Liver (tissue), 9 donors: Measurements from ENCODE around the gene RTF1. TPM values are rescaled to one million over a fixed set of nuclear protein-coding genes. Genes with fewer than 3 reads are reported as not detected.

Source experiments
- DNase-seq: peaks from one replicate; pipeline ENCODE4 v3.0.0-alpha.2; 2017; ENCODE audit warnings: low spot score
- H3K27ac ChIP-seq, 2 donors: one replicate each; pipeline ENCODE4 v1.7.0; 2013; ENCODE audit warnings: inconsistent platforms in 2 of 2, low read length in 2 of 2, control low read depth in 1 of 2, low read depth in 1 of 2, mild to moderate bottlenecking in 1 of 2
- H3K27me3 ChIP-seq, 4 donors: one replicate each; pipeline versions ENCODE4 v1.6.1 to v1.7.0; 2013; ENCODE audit warnings: low read length in 3 of 4, inconsistent platforms in 1 of 4, mild to moderate bottlenecking in 1 of 4, moderate library complexity in 1 of 4; ENCODE audit not compliant: control insufficient read depth in 4 of 4, insufficient read depth in 4 of 4
- H3K36me3 ChIP-seq, 4 donors: one replicate each; pipeline versions ENCODE4 v1.6.1 to v1.7.0; 2013; ENCODE audit warnings: low read length in 3 of 4, mild to moderate bottlenecking in 3 of 4, low read depth in 1 of 4, moderate library complexity in 1 of 4; ENCODE audit not compliant: control insufficient read depth in 4 of 4, insufficient read depth in 3 of 4
- H3K4me1 ChIP-seq, 4 donors: one replicate each; pipeline versions ENCODE4 v1.6.1 to v1.7.0; 2013; ENCODE audit warnings: low read length in 3 of 4, mild to moderate bottlenecking in 3 of 4, moderate library complexity in 1 of 4; ENCODE audit not compliant: control insufficient read depth in 4 of 4, insufficient read depth in 4 of 4
- H3K4me3 ChIP-seq, 3 donors: one replicate each; pipeline versions ENCODE4 v1.6.1 to v1.7.0; 2013; ENCODE audit warnings: low read length in 3 of 3, control low read depth in 1 of 3, low read depth in 1 of 3, mild to moderate bottlenecking in 1 of 3
- H3K9ac ChIP-seq, 2 donors: one replicate each; pipeline ENCODE4 v1.7.0; 2013; ENCODE audit warnings: low read length in 2 of 2, mild to moderate bottlenecking in 2 of 2, moderate library complexity in 2 of 2, control low read depth in 1 of 2, low read depth in 1 of 2
- H3K9me3 ChIP-seq, 4 donors: one replicate each; pipeline versions ENCODE4 v1.6.1 to v1.7.0; 2013; ENCODE audit warnings: low read length in 3 of 4; ENCODE audit not compliant: control insufficient read depth in 4 of 4
- EGR1 ChIP-seq, 2 donors: IDR thresholded peaks; 2 replicates each; pipeline ENCODE4 v1.6.1; 2016 to 2018; ENCODE audit warnings: antibody characterized with exemption in 2 of 2, low read depth in 2 of 2
- FOXA1 ChIP-seq: IDR thresholded peaks from 2 replicates; pipeline ENCODE4 v1.6.1; 2016; ENCODE audit warnings: antibody characterized with exemption
- FOXA2 ChIP-seq: IDR thresholded peaks from 2 replicates; pipeline ENCODE4 v1.6.1; 2016; ENCODE audit warnings: antibody characterized with exemption
- GABPA ChIP-seq, 2 donors: IDR thresholded peaks in 1 of 2; conservative IDR thresholded peaks in 1 of 2; 2 replicates each; pipeline ENCODE4 v1.6.1; 2016; ENCODE audit warnings: antibody characterized with exemption in 2 of 2, mild to moderate bottlenecking in 1 of 2, moderate library complexity in 1 of 2
- HNF4A ChIP-seq, 2 donors: conservative IDR thresholded peaks; 2 replicates each; pipeline ENCODE4 v1.6.1; 2016; ENCODE audit warnings: antibody characterized with exemption in 2 of 2, mild to moderate bottlenecking in 2 of 2
- HNF4G ChIP-seq: IDR thresholded peaks from 2 replicates; pipeline ENCODE4 v1.6.1; 2016; ENCODE audit warnings: antibody characterized with exemption
- JUND ChIP-seq, 2 donors: IDR thresholded peaks; 2 replicates each; pipeline ENCODE4 v1.6.1; 2016; ENCODE audit warnings: antibody characterized with exemption in 2 of 2
- NR2F2 ChIP-seq: IDR thresholded peaks from 2 replicates; pipeline ENCODE4 v1.6.1; 2016; ENCODE audit warnings: antibody characterized with exemption
- RAD21 ChIP-seq, 2 donors: IDR thresholded peaks; 2 replicates each; pipeline ENCODE4 v1.6.1; 2016; ENCODE audit warnings: antibody characterized with exemption in 2 of 2, mild to moderate bottlenecking in 2 of 2
- RXRA ChIP-seq, 2 donors: IDR thresholded peaks; 2 replicates each; pipeline ENCODE4 v1.6.1; 2017 to 2018; ENCODE audit warnings: antibody characterized with exemption in 2 of 2, mild to moderate bottlenecking in 1 of 2
- SP1 ChIP-seq: IDR thresholded peaks from 2 replicates; pipeline ENCODE4 v1.6.1; 2018; ENCODE audit warnings: antibody characterized with exemption, mild to moderate bottlenecking
- TAF1 ChIP-seq: conservative IDR thresholded peaks from 2 replicates; pipeline ENCODE4 v1.6.1; 2016; ENCODE audit warnings: antibody characterized with exemption, mild to moderate bottlenecking
- YY1 ChIP-seq: IDR thresholded peaks from 2 replicates; pipeline ENCODE4 v1.6.1; 2016; ENCODE audit warnings: antibody characterized with exemption, mild to moderate bottlenecking
- WGBS: extraction: QIAGEN DNeasy Blood & Tissue Kit; methylation state at CpG from one replicate; pipeline ENCODE4 v1.1.7; 2013; 5-methylcytosine and 5-hydroxymethylcytosine counted together
- polyA plus RNA-seq, 2 donors: library from polyadenylated mRNA; stranded (reverse) in 1 of 2; unstranded in 1 of 2; fragments of 200-250 nt in 1 of 2; fragments of >200 nt in 1 of 2; fragmentation: Nextera tagmentation in 1 of 2; extraction: Ambion mirVana in 1 of 2; gene quantifications; one replicate each; pipeline versions ENCODE4 v1.2.1 to v1.2.3, GENCODE V29; 2013 to 2015
- total RNA-seq, 2 donors: library from RNA; depleted of rRNA; stranded (reverse); fragments of >200 nt; gene quantifications; one replicate each; pipeline ENCODE4 v1.2.3, GENCODE V29; 2014
- TF ChIP-seq, protein P1 (sequence below): fragments of 150-350 bp; IDR thresholded peaks from 2 replicates; pipeline ENCODE4 v1.5.1; 2017; ENCODE audit warnings: improper control_type of control experiment, low read depth, low read length; ENCODE audit not compliant: missing input control
- TF ChIP-seq, protein P2 (sequence below): IDR thresholded peaks from 2 replicates; pipeline ENCODE4 v1.6.1; 2016; ENCODE audit warnings: antibody characterized with exemption, mild to moderate bottlenecking
- TF ChIP-seq, protein P3 (sequence below): IDR thresholded peaks from 2 replicates; pipeline ENCODE4 v1.6.1; 2016; ENCODE audit warnings: antibody characterized with exemption
- TF ChIP-seq, protein P4 (sequence below): IDR thresholded peaks from 2 replicates; pipeline ENCODE4 v1.6.1; 2016; ENCODE audit warnings: antibody characterized with exemption
- TF ChIP-seq, protein P5 (sequence below): IDR thresholded peaks from 2 replicates; pipeline ENCODE4 v1.6.1; 2016; ENCODE audit warnings: antibody characterized with exemption
- donor health status: healthy.
- donor health status: healthy.
- donor health status: healthy.
- donor health status: healthy.
- donor health status: healthy.

Gene RTF1
- total and polyA plus RNA-seq, 4 donors, result 8.3 to 37.7 (median 12.1) TPM

DNA sequence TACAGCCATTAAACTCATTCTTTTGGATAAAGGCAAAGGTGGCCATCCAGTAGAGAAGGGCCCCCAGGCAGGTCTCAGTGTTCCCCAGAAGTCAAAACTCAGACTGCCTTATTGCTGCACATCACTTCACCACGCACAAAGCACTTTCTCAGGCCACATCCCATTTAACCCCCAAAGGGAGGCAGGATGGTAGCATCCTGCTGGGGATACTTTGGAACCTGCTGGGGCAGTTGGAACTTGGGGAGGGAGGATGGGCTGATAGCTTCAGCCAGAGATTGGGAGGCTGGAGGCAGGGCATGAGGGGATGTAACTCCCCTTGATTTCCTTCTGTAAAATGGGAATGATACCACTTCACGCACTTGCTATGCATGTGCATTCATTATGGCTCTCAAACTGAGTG, 81.8 kb downstream of the RTF1 start:
- Histone ChIP-seq H3K27me3 (peaks cover 0 to 2% (median 0%) of the 10 kb centered on the region in 4 donors), H3K27ac (no peak overlapping the region), H3K4me3 (no peak overlapping the region), H3K36me3 (no peaks in the 10 kb centered on the region), H3K4me1 (peaks cover 9 to 36% (median 25%) of the 10 kb centered on the region in 4 donors), H3K9me3 (no peaks in the 10 kb centered on the region), H3K9ac (no peak overlapping the region)
- DNase-seq, result no peak
- WGBS, result 95% methylated on average over 2 of the region's 2 CpGs
- no peak for TF ChIP-seq TAF1
- TF ChIP-seq JUND (IDR thresholded peaks at IDR 0.05), result no peak
- no peak for TF ChIP-seq HNF4A (conservative IDR thresholded peaks at IDR 0.05)
- TF ChIP-seq HNF4G, result no peak
- TF ChIP-seq RAD21 (IDR thresholded peaks at IDR 0.05), result no peak
- TF ChIP-seq, protein P1, sequence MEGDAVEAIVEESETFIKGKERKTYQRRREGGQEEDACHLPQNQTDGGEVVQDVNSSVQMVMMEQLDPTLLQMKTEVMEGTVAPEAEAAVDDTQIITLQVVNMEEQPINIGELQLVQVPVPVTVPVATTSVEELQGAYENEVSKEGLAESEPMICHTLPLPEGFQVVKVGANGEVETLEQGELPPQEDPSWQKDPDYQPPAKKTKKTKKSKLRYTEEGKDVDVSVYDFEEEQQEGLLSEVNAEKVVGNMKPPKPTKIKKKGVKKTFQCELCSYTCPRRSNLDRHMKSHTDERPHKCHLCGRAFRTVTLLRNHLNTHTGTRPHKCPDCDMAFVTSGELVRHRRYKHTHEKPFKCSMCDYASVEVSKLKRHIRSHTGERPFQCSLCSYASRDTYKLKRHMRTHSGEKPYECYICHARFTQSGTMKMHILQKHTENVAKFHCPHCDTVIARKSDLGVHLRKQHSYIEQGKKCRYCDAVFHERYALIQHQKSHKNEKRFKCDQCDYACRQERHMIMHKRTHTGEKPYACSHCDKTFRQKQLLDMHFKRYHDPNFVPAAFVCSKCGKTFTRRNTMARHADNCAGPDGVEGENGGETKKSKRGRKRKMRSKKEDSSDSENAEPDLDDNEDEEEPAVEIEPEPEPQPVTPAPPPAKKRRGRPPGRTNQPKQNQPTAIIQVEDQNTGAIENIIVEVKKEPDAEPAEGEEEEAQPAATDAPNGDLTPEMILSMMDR, result no peak
- TF ChIP-seq GABPA (IDR thresholded peaks at IDR 0.05 in 1 of 2, conservative IDR thresholded peaks at IDR 0.05 in 1 of 2), result no peak
- TF ChIP-seq RXRA (IDR thresholded peaks at IDR 0.05), result no peak
- TF ChIP-seq, protein P2, sequence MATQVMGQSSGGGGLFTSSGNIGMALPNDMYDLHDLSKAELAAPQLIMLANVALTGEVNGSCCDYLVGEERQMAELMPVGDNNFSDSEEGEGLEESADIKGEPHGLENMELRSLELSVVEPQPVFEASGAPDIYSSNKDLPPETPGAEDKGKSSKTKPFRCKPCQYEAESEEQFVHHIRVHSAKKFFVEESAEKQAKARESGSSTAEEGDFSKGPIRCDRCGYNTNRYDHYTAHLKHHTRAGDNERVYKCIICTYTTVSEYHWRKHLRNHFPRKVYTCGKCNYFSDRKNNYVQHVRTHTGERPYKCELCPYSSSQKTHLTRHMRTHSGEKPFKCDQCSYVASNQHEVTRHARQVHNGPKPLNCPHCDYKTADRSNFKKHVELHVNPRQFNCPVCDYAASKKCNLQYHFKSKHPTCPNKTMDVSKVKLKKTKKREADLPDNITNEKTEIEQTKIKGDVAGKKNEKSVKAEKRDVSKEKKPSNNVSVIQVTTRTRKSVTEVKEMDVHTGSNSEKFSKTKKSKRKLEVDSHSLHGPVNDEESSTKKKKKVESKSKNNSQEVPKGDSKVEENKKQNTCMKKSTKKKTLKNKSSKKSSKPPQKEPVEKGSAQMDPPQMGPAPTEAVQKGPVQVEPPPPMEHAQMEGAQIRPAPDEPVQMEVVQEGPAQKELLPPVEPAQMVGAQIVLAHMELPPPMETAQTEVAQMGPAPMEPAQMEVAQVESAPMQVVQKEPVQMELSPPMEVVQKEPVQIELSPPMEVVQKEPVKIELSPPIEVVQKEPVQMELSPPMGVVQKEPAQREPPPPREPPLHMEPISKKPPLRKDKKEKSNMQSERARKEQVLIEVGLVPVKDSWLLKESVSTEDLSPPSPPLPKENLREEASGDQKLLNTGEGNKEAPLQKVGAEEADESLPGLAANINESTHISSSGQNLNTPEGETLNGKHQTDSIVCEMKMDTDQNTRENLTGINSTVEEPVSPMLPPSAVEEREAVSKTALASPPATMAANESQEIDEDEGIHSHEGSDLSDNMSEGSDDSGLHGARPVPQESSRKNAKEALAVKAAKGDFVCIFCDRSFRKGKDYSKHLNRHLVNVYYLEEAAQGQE, result no peak
- no peak for TF ChIP-seq FOXA2
- TF ChIP-seq EGR1 (IDR thresholded peaks at IDR 0.05; ENCODE audit: low read depth in 2 of 2), result no peak
- TF ChIP-seq, protein P3, sequence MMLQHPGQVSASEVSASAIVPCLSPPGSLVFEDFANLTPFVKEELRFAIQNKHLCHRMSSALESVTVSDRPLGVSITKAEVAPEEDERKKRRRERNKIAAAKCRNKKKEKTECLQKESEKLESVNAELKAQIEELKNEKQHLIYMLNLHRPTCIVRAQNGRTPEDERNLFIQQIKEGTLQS, result no peak
- no peak for TF ChIP-seq YY1
- no peak for TF ChIP-seq SP1
- no peak for TF ChIP-seq NR2F2
- TF ChIP-seq FOXA1, result no peak
- TF ChIP-seq, protein P4, sequence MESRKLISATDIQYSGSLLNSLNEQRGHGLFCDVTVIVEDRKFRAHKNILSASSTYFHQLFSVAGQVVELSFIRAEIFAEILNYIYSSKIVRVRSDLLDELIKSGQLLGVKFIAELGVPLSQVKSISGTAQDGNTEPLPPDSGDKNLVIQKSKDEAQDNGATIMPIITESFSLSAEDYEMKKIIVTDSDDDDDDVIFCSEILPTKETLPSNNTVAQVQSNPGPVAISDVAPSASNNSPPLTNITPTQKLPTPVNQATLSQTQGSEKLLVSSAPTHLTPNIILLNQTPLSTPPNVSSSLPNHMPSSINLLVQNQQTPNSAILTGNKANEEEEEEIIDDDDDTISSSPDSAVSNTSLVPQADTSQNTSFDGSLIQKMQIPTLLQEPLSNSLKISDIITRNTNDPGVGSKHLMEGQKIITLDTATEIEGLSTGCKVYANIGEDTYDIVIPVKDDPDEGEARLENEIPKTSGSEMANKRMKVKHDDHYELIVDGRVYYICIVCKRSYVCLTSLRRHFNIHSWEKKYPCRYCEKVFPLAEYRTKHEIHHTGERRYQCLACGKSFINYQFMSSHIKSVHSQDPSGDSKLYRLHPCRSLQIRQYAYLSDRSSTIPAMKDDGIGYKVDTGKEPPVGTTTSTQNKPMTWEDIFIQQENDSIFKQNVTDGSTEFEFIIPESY, result no peak
- TF ChIP-seq, protein P5, sequence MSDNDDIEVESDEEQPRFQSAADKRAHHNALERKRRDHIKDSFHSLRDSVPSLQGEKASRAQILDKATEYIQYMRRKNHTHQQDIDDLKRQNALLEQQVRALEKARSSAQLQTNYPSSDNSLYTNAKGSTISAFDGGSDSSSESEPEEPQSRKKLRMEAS, result no peak
